Right lobe of liver (tissue), 4 donors: ENCODE data around the gene HDGFL2.

Source experiments
- POLR2A ChIP-seq: fragments of 450-650 bp; IDR thresholded peaks from one replicate; pipeline ENCODE4 v1.6.1; 2017; ENCODE audit warnings: antibody characterized with exemption, mild to moderate bottlenecking
- TF ChIP-seq, protein P1 (sequence below), 4 donors: fragments of 200-600 bp in 3 of 4; fragments of 450-650 bp in 1 of 4; IDR thresholded peaks; one replicate each; pipeline versions ENCODE4 v1.5.1 to v1.8.0; 2016 to 2022; ENCODE audit warnings: antibody characterized with exemption in 4 of 4, mild to moderate bottlenecking in 2 of 4
- donor health status: DM: no; HTN: no; CAD: no.
- donor health status: DM: no; HTN: no; CAD: no.
- donor health status: DM: no; HTN: yes; CAD: no.

DNA sequence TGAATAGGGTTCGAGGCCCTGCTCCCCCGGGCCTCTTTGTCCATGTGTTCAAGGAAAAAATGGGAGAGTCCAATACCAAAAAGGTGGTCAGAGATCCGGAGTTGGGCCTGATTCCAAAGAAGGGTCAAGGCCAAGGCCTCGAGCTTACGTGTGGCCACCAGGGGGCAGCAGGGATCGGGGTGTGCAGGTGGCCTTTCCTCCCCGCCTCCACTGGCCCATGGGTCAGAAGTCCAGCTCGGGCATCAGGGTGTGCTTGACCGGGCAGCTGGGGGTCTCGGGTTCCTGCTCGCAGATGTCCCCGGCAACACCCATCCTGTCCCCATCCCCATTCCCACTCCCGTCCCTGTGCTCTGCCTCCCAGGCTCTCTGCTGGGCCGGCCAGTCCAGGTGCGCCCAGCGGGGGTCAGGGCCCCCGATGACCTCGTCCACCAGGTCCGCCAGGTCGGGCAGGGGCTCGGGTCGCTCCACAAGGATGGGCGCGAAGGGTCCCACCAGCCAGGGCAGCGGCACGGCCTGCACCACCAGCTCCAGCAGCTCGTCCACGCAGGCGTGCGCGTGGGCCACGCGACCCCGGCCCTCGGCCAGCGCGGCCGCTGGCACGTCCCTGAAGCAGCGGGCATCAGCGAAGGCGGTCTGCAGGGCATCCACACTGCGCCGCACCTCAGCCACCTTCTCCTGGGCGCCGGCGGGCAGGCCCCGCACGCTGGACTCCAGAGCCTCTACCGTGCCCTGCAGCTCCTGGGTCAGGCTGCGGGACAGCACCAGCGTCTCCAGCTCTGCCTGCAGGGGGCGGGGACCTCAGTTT, 51.4 kb downstream of the HDGFL2 start:
- TF ChIP-seq, protein P1, sequence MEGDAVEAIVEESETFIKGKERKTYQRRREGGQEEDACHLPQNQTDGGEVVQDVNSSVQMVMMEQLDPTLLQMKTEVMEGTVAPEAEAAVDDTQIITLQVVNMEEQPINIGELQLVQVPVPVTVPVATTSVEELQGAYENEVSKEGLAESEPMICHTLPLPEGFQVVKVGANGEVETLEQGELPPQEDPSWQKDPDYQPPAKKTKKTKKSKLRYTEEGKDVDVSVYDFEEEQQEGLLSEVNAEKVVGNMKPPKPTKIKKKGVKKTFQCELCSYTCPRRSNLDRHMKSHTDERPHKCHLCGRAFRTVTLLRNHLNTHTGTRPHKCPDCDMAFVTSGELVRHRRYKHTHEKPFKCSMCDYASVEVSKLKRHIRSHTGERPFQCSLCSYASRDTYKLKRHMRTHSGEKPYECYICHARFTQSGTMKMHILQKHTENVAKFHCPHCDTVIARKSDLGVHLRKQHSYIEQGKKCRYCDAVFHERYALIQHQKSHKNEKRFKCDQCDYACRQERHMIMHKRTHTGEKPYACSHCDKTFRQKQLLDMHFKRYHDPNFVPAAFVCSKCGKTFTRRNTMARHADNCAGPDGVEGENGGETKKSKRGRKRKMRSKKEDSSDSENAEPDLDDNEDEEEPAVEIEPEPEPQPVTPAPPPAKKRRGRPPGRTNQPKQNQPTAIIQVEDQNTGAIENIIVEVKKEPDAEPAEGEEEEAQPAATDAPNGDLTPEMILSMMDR (IDR thresholded peaks at IDR 0.05), result peak; percentile 60 to 78 (median 72)
- TF ChIP-seq POLR2A, result no peak
